GM15510 (cell line): ENCODE data around the gene HIPK2.

Experiments
- POLR2A ChIP-seq: IDR thresholded peaks from 3 replicates; pipeline ENCODE4 v1.6.1; 2011; ENCODE audit warnings: borderline replicate concordance; ENCODE audit not compliant: insufficient read length; ENCODE audit errors: extremely low read depth

Gene HIPK2

DNA sequence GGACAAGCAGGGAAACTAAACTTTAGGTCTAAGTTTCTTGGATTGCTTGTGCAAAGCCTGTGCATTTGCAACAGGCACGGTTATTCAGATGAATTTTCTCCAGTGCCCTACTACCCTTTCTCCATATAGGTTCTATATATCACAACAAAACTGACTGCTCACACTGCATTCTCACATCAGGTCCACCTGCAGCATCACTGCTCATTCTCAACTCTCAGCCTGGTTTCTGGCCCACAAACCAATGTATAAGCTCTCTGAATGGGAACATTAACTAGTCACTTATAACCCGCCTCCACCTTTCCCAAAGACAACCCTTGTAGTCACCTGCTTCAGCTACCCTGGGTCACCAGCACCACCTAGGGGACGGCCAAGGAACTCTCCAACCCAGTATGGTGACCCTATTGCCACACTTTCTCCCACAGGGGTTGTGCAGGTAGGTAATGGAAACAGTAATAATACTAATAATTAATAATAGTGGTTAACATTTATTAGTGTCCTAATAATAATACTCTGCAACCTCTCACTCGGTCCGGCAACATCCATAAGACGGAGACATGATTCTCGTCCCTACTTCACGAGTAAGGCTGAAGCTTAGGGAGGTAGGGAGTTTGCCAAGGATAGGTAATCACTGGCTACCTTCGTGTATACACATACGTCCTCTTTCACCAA lies 157.0 kb downstream of the HIPK2 start:
- no peak for TF ChIP-seq POLR2A

DNA sequence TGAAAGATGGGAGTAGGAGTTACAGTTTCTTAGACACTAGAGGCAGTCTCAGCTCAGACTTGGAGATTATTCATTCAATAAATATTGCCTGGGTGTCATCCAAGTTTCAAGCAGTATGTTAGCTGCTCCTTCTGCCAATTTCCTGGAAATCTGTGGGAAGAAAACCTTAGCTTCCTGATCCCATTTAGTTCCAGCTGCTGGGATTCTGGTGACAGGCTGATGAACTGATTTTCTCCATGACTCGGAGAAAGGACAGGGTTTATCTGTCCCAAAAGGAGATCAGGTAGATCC lies 158.5 kb downstream of the HIPK2 start:
- no peak for TF ChIP-seq POLR2A

DNA sequence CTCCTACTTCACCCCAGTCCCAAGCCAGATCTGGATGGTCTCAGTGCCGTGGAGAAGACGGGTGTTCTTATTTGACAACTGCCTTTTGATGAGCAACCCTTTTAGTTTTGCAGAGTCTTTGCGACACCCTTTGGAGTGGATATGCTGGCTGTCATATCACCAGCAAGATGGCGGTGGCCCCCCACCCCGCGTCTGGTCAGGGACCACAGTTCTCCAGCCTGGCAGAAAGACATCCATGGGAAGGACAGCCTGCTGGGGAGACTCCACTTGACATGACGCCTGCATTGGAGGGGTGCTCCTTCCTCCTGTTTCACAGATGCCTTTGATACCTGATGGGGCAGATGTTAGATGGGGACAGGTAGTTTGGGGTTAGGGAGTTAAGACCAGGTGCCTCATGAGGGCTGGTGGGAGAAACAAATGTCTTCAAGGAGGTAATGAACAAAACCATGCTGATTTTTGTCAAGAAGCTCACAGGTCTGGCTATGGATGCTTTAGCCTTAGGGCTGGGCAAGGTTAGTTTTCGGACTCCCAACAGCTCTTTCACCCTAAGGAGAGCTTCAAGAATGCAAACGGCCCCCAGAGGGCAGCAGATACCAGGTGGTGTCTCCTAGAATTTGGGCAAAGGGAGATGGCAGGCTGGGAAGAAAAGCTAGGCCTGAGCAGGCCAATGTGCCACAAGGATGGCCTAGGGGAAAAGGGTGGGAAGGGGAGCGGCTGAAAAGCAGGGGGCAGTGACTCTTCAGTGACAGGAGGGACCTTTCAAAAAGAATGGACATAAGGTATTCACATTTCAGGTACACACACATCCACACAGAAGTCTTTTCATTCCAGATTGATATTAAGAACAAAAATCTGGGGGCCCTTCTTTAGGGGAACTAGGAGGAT lies 159.1 kb downstream of the HIPK2 start:
- TF ChIP-seq POLR2A: no peak

DNA sequence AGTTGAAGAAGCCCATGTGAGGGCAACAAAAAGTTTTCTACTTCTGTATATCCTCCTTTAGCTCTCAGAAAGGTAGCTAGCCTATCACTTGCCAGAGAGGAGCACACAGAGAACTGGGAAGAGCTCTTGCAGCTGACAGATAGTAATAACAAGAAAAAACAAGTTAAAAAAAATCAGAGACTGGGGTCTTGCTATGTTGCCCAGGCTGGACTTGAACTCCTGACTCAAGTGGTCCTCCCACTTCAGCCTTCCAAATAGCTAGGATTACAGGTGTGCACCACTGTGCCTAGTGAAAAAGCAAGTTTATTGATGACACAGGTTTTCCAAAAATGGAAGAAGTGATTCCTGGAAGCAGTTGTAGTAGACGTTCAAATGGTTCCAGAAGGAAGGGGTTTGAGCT lies 160.7 kb downstream of the HIPK2 start:
- TF ChIP-seq POLR2A: no peak

DNA sequence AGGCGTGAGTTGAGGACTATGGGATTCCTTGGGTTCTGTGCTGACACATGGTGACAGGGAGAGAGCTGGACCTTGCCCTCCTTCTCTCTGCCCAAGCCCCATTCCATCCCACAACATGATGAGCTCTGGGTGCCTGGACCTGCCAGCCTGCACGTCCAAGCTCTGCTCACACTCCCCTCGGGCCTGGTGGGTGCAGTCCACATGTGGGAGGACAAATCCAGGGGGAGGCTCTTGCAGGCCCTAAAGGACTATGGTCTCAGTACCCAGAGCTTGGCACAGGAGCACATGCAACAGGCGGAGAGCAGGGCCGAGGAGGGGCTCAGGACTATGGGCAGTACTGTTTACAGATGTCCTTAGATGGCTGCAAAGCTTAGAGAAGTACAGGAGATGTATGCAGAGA lies 162.9 kb downstream of the HIPK2 start:
- no peak for TF ChIP-seq POLR2A

DNA sequence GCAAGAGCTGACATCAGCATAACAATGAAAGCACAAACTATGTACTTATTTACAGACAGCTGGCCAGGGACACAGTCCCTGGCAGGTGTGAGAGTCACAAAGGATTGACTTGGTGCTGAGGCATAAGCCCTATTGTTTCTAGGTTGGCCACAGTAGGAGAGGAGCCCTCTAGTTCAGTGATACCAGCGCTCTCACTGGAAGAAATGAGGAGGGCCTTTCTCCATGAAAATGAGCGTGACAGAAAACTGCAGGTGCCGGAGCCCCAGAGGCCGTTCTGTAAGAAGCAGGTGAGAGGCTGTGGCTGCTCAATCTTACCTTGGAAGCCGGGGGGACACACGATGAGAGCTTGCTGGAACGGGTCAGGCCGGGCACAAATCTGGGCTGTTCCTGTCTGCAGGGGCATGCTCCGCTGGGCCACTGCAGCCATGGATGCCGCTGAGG lies 163.8 kb downstream of the HIPK2 start:
- no peak for TF ChIP-seq POLR2A

DNA sequence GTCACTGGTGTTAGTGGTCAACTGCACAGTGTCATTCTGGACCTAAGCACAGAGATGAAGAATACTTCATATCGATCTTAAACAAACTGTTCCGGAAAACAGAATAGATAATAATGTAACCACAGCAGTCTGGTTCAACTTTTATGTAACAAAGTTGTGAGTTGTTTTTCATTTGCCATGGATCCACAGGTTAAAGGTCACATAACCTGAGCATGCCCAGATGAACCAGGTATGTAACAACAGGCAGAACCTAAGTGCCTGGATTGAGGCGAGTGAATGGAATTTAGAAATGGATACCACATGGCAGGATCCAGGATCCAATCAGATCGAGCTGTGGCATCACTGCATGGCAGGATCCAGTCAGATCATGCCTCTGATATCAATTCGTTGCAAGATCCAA lies 167.2 kb downstream of the HIPK2 start:
- TF ChIP-seq POLR2A: no peak

DNA sequence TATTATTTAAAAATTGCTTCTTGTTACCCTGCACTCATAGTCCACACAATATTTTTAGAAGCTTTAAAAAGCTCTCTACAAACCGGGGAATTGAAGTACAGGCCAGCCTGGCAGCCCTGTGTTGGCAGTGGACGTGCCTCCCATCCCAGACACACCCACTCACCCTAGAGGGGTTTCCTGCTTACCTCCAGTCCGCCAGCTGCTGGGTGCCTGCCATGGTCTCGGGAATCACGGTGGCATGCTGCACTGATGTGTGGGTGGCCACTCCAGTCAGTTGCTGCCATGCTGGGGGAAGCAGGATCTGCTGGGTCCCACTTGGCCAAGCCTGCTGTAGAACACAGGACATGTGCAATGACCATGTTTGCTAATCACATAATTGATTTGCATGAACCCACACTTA lies 173.9 kb downstream of the HIPK2 start:
- TF ChIP-seq POLR2A: no peak

DNA sequence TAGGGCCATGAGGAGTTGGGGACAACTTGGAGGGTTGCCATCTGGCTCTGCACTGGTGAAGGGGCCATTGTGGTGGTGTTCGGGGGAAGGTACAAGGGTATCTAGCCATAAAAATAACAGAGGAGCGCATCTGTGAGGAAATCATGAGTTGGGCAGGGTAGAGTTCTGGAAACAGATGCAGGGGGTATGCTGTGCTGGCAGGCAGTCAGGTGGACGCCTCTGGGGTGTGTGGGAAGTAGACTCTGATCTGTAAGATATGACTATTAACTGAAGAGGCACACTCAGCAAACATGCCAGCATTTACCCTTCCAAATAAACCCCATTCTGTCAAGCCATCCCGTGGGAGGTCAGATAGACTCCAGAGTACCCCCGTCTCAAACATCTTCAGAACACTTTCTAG lies 174.5 kb downstream of the HIPK2 start:
- TF ChIP-seq POLR2A: no peak

DNA sequence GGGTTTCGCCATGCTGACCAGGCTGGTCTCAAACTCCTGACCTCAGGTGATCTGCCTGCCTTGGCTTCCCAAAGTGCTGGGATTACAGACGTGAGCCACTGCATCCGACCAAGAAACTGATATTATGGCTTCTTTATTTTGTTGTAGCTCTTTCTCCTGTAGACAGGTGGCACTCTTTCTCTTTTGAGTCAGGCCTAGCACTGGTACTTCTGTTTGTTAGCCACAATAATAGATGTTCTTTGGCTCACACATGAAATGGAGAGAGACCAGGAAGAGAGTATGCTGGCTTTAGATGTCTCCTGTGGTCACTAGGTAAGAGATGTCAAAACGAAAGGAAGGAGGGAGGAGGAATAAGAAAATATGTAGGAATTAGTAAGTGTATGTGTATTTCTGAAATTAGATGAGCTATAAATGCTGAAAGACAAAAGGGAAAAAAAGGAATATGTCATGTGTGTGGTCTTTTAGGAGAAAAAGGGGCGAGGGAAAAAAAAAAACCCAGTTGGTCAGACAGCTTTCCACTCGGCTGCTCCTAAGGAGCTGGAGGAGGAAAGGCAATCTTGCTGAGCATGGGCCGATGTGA lies 175.6 kb downstream of the HIPK2 start:
- no peak for TF ChIP-seq POLR2A

DNA sequence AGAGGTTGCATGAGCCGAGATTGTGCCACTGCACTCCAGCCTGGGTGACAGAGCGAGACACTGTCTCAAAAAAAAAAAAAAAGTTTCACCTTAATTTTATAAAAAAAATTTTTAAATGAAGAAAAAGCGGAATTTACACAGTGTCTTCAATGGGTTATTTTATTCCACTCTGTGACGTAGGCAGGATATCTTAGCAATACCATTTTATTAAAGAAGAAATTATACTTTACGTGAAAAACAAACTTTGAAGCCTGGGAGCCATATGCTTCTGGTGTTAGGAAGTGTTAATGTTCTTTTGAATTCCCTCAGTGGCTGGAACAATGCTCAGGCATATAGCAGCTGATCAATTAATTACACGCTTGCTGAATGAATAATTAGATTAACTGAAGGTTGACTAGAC lies 176.6 kb downstream of the HIPK2 start:
- TF ChIP-seq POLR2A: no peak

DNA sequence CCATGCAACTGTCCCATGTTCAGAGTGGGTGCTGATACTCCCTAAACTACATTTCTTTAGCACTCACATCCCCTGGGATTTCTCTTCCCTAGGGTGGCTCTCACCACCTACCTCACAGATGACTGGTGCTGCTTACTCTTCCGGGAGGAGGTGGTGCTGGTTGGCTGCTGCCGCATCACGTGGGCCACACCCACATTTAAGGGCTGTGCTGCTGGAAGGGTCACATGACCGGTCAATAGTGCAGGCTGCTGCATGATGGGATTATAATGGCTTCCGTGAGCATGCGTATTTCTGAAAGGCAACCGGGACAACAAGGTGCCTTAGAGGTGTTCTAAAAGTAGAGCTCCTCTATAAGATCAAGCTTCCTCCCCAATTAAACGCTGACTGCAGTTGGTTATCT lies 177.5 kb downstream of the HIPK2 start:
- TF ChIP-seq POLR2A: no peak

DNA sequence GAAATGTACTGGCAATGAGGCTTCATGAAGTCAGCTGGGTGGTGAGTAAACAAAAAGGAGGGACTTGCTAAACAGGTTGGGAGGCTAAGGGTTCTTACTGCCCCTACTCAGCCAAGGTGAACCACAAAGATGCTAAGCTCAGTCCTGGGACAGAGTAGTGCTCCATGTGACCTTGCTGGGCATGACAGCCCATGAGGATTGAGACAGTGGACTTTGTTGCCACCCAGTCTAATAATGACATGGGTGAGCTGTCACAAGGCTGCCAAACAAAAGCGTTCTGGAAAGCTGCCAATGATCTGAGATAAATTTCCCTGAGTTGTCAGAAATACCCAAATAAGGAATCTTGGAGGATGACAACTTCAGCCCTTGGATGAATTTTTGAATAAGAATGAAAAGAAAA lies 179.2 kb downstream of the HIPK2 start:
- no peak for TF ChIP-seq POLR2A

DNA sequence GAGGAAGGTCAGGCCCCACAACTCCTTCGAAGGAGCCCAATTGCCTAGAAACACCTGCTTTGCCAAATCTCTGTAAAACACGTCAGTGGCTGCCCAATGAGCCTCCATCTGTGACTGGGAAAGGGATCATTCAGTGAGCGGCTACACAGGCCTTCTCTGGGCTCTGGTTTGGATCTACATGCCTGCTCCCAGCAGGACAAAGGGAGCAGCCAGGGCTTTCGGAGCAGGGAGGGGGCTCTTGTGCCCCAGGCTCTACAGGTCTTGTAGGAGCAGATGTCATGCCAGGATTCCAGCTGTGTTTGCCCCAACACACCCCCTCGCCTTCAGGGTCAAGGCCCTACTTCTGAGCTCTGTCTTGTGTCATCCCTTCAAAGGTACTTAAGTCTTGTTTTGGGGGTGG lies 180.8 kb downstream of the HIPK2 start:
- no peak for TF ChIP-seq POLR2A

DNA sequence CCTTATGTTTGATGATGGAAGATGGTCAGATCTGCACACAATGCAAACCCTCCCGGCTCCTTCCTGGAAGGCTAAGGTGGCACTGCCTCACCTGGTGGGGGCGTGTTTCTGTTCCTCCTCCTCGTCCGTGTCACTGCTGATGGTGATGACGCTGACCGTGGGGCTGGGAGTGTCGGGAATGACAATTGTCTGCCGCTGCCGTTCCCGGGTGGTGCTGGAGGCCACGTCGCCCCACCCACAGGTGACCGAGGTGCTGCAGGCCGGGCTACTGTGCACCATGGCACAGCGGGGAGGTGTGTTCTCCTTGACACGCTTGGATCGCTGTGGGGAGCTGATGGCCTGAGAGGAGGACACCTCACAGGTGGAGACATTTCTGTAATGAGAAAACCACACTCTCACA lies 181.2 kb downstream of the HIPK2 start:
- TF ChIP-seq POLR2A: no peak

DNA sequence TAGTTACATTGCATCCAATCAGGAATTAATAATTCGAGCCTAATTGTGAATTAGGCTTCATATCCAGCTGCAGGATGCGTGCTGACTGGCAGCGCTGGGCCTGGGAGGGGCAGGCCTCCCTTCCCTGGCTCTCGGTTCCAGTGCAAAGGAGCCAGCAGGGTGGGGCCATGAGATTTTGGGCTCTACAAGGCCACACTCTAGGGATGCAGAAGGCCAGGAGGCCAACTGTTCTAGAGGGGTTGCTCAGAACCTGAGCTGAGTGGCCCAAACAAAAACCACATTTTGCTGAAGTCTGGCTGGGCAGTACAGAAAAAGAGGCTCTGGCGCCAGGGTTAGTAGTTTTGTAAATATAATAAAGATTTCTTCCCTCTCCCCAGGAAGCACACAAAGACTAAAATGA lies 182.0 kb downstream of the HIPK2 start:
- no peak for TF ChIP-seq POLR2A
